Sciatic nerve (tissue), 2 donors: ENCODE data around the gene CEP104. TPM values are rescaled to one million over a fixed set of nuclear protein-coding genes. Genes with fewer than 3 reads are reported as not detected.
"Not testable (repeated sequence)": the region's sequence is repeated elsewhere in the genome, so short reads cannot be mapped to it uniquely, and the experiment has no call there.

Source experiments
- ATAC-seq: fragments of 200-7000 bp; cut with Tn5 transposase; one replicate; pipeline ENCODE4 v1.9.1; 2020; ENCODE audit warnings: mild to moderate bottlenecking, moderate library complexity
- DNase-seq: peaks from one replicate; pipeline ENCODE4 v3.0.0-alpha.2; 2020; ENCODE audit warnings: low spot score
- intact Hi-C: fragments of 100-400 bp; cut with DNase I; formaldehyde crosslinking; loops from one replicate; pipeline ENCODE4 v1.14.2; 2022
- total RNA-seq: library from RNA; stranded (reverse); fragmentation: NEBNext Ultra II Directional; extraction: Animal tissue kit (Norgen Biotek cat#: 25700); gene quantifications from one replicate; pipeline ENCODE4 v1.2.1, GENCODE V29; 2021
- donor health status: DM: no; HTN: no; CAD: no.
- donor health status: DM: no; HTN: no; CAD: no.

CEP104 gene
- total RNA-seq, 1 donor from 2014 or later = 53.9 TPM

- no peak for ATAC-seq
Observed at GRCh38 chr1:3811595-3811911, 45.5 kb downstream of the CEP104 start.

DNA sequence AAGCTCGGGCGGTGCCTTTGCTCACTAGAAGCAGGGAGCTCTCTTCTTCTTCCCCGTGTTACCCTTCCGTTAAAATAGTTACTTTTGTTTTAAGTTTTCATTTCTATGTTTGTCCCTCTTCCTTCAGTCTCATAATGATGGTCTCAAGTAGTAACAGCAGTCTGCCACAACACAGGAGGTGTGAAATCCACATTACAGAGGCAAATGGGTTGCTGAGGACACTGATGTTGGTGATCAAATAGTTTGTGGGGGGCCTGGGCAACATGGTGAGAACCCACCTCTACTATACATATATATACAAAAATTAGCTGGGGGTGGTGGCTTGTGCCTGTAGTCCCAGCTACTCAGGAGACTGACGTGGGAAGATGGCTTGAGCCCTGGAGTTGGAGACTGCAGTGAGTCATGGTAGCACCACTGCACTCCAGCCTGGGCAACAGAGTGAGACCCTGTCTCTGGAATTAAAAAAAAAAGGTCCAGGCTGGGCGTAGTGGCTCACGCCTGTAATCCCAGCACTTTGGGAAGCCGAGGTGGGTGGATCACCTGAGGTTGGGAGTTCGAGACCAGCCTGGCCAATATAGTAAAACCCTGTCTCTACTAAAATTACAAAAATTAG lies 46.8 kb downstream of the CEP104 start:
- intact Hi-C loops, DNase-seq, ATAC-seq: not testable (repeated sequence)

More at GRCh38 chr1:3811595-3811911, 45.5 kb downstream of the CEP104 start:
- intact Hi-C loops = no loop called here
- DNase-seq = no peak

GRCh38 chr1:3809680-3810079 lies 47.3 kb downstream of the CEP104 start:
- DNase-seq = no peak
- no peak for ATAC-seq
- intact Hi-C loops = no loop called here

GRCh38 chr1:3807769-3808168 lies 49.2 kb downstream of the CEP104 start:
- intact Hi-C loops = no loop called here
- ATAC-seq (no peak), DNase-seq (no peak)

- DNase-seq (no peak), ATAC-seq (no peak)
- intact Hi-C loops = no loop called here
Observed at GRCh38 chr1:3805038-3805437, 52.0 kb downstream of the CEP104 start.

DNA sequence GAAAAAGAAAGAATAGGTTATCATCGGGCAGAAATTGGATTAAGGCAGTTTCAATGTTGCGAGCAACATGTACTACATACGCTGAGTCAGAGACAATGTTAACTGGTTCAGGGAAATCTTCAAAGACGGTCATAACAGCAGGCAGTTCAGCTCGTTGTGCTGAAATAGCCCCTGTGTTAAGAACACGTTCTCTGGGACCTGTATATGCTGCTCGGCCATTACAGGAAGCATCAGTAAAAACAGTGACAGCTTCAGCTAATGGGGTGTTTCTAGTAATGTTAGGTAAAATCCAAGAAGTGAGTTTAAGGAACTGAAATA lies 52.4 kb downstream of the CEP104 start:
- ATAC-seq, DNase-seq, intact Hi-C loops: not testable (repeated sequence)

- intact Hi-C loops = no loop called here
- ATAC-seq = no peak
- DNase-seq = no peak
Observed at GRCh38 chr1:3803905-3804626, 52.9 kb downstream of the CEP104 start.

DNA sequence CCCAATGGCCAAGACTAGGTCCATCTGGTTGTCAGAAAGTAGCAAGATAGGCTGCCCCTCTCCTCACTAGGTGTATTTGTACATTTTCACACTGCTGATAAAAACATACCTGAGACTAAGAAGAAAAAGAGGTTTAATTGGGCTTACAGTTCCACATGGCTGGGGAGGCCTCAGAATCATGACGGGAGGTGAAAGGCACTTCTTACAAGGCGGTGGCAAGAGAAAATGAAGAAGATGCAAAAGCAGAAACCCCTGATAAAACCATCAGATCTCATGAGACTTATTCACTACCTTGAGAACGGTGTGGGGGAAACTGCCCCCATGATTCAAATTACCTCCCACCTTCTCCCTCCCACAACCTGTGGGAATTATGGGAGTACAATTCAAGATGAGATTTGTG lies 56.2 kb downstream of the CEP104 start:
- not testable (repeated sequence) for ATAC-seq

DNA sequence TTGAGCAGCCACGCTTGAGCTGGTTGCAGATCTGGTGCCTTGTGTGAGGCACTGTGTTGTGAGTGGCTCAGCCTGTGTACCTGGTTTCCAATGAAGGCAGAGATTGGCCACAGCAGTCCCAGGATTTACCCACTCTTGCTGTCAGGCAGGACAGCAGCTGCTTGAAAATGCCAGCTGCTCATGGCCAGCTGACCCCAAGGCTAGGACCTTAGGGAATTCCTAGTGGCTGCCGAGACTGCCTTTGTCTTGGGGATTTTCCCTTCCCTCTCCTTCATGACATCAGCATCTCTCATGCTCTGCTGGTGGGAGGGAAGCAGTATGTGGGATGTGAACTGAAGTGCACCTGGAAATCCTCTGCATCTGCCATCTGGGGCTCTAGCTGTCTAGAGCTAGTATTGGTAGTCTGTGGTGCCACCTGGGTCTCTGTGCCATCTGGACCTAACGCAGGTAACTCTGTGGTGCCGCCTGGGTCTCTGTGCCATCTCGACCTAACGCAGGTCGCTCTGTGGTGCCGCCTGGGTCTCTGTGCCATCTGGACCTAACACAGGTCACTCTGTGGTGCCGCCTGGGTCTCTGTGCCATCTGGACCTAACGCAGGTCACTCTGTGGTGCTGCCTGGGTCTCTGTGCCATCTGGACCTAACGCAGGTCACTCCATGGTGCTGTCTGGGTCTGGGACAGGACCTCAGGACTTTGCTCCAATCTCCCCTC lies 56.9 kb downstream of the CEP104 start:
- DNase-seq (no peak), ATAC-seq (no peak)
- intact Hi-C loops = no loop called here

More for the DNA sequence above, 56.2 kb downstream of the CEP104 start:
- DNase-seq, intact Hi-C loops: not testable (repeated sequence)

DNA sequence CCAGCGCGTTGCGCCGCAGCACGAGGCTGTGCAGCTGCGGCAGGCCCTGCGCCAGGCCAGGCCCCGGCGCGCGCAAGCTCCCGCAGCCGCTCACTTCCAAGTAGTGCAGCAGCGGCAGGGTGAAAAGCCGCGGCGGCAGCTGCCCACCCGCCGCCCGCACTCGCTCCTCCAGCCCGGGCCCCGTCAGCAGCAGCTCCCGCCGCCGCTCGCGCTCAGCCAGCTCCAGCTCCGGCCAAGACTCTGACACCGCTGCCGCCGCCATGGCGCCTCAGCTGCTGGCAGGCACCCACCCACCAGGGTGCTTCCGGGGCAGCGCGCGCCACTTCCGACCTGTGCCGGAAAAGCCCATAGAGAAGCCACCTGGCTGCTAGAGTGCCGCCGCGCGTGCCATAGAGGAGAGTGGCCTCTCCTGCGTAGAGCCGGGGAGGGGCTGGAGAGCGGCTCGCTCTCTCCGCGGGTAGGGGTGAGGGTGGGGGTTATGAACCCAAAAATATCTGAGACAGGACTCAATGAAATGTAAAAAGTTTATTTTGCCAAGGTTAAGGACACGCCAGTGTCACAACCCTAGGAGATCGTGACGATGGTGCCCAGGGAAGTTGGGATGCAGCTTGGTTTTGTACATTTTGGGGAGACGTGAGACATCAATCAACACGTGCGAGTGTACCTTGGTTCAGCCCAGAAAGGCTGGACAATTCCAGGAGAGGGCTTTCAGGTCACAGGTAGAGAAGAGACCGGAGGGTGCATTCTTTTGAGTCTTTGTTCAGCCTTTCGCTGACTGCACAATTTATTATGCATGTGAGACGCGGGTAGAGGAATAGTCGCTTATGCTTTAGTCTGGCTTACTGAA lies 60.6 kb downstream of the CEP104 start, which contains the start of gene LRRC47:
Gene LRRC47 (minus strand): TSS at position 284 of the 847 bp plus-strand sequence. CDS start 22 bp downstream, at position 262.
- peak; percentile 96 for DNase-seq
- intact Hi-C loops = no loop called here
- peak; percentile 100 for ATAC-seq

DNA sequence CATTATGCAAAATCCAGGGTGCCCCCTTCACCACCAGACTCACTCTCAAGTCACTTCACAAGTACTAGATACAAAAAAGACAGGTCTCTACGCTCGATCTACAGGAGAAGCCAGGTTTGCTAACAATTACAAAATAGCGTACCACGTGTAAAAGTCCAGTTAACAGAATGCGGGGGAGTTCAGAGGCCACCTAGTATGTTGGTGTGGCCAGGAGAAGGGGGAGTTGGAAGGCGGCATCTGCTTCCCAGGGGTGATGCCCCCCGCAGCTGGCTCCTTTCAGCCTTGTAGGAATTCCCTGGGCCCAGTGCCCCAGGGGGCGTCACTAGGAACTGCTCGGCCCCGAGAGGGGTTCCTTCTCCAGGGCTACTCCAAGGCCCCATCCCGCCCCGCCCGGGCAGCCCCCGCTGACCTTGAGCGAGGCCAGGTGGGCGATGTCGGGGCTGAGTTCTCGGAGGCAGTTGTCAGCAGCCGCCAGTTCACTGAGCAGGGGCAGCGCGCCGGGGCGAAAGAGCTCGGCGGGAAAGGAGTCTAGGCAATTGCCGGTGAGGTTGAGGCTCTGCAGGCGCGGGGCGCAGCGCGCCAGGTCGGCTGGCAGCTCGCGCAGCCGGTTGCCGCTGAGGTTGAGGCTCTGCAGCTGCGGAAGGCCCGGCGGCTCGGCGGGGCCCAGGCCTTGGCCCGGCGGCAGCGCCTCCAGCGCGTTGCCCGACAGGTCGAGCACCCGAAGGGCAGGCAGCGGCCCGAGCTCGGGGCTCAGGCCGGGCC lies 61.4 kb downstream of the CEP104 start:
- DNase-seq (no peak), ATAC-seq (no peak)
- intact Hi-C loops = no loop called here

GRCh38 chr1:3790952-3791351 lies 66.1 kb downstream of the CEP104 start:
- DNase-seq = no peak
- intact Hi-C loops = no loop called here
- ATAC-seq = no peak

- intact Hi-C loops = no loop called here
- peak; percentile 44 for ATAC-seq
- no peak for DNase-seq
Observed at GRCh38 chr1:3790500-3790923, 66.5 kb downstream of the CEP104 start.

GRCh38 chr1:3789421-3790300 lies 67.3 kb downstream of the CEP104 start:
- DNase-seq (no peak), ATAC-seq (no peak)
- intact Hi-C loops = no loop called here

DNA sequence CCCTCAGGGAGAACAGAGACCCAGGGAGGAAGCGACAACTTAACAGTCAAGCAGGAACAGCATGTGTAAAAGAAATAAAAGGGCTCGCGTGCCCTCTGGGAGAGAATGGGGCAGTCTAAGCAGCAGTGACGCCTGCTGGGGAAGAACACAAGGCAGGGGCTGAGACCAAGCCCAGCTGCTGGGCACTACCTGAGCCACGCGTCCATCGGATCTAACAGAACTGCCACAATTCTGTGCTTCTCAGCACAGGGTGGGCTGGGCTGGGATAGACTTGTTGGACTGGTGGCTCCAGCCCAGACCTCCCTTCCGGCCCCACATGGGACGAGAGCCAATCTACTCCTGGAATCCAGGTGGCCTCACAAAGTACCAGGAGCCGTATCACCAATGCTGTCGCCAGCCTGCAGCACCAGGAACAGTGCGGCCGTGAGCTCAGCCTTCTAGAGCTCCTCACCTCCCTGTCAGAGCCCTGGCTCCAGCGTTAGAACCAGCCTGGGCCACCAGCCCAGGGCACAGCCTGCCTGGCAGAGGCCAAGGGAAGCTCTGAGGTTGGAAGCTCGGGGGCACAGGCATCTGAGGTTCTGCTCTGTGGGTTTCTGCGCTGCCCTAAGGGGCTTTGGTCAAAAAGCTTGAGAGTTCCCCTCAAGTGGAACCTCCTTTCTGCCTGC lies 68.1 kb downstream of the CEP104 start:
- ATAC-seq (no peak), DNase-seq (no peak)
- intact Hi-C loops = no loop called here

DNA sequence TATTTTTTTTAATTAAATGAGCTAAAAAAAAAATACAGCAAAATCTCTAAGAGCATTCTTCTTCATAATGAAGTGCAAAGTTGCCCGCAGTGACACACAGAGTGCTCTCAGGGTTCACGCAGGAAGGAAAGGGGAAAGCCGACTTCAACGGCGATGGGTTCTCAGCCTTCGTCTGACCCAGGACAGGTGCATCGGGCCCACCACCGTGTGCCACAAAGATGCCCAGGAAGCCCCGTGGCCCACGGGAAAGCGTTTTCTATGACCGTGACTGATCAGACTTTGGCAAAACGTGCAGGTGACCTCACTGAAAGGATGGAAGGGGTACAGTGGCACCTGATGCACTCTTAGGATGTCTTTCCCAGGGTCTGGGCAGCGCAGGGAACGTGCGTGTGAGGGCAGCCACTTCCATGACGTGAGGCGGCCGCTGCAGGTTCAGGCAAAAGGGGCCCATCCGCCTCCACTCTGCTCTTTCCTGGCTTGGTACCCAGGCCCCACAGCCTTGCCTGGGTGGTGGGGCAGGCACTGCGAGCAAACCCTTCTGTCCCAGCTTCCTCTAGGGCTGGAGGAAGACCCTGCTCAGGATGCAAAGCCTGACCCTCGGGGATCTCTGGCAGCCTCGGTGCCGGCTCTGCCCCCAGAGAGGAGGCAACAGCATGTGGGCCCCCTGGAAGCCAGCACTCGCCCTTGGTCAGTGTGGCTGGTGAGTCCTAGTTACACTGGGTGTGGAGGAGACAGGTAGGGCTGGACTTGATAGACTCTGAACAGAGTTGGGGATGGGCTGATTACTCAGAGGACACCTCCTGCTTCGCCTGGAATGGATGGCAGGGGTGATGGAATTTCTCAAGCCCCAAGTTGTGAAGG lies 69.0 kb downstream of the CEP104 start:
- DNase-seq (no peak), ATAC-seq (no peak)

More for the DNA sequence above, 69.0 kb downstream of the CEP104 start:
- intact Hi-C loops = no loop called here
